HepG2 (cell line): ENCODE results near the gene CTSA. TPM values are rescaled to one million over a fixed set of nuclear protein-coding genes. Genes with fewer than 3 reads are reported as not detected.

Experiments used
- CSRNP2 ChIP-seq: sonication (generic); formaldehyde crosslinking; conservative IDR thresholded peaks from 2 replicates; pipeline ENCODE4 v1.8.0; 2022; ENCODE audit warnings: low read depth, missing genetic modification reagents
- E2F1 ChIP-seq: sonication (generic); formaldehyde crosslinking; IDR thresholded peaks from 2 replicates; pipeline ENCODE4 v1.5.0; 2020; ENCODE audit warnings: missing genetic modification reagents
- HDAC1 ChIP-seq: sonication (generic); formaldehyde crosslinking; IDR thresholded peaks from 2 replicates; pipeline ENCODE4 v1.5.1; 2020; ENCODE audit warnings: mild to moderate bottlenecking, missing genetic modification reagents
- HMG20A ChIP-seq: IDR thresholded peaks from 2 replicates; pipeline ENCODE4 v1.6.1; 2016; ENCODE audit warnings: borderline replicate concordance
- HMGA1 ChIP-seq: sonication (generic); formaldehyde crosslinking; conservative IDR thresholded peaks from 2 replicates; pipeline ENCODE4 v1.4.0; 2020; ENCODE audit warnings: missing genetic modification reagents
- HOXA3 ChIP-seq: sonication (generic); formaldehyde crosslinking; IDR thresholded peaks from 2 replicates; pipeline ENCODE4 v1.5.0; 2020; ENCODE audit warnings: missing genetic modification reagents
- MBNL3 ChIP-seq: fragments of 250-450 bp; sonication (Bioruptor Pico); conservative IDR thresholded peaks from 2 replicates; pipeline ENCODE4 v1.8.0; 2022; ENCODE audit warnings: mild to moderate bottlenecking, inconsistent platforms
- POLR2AphosphoS5 ChIP-seq: IDR thresholded peaks from 2 replicates; pipeline ENCODE4 v1.6.1; 2012; ENCODE audit warnings: low read depth, low read length
- ZBTB40 ChIP-seq, 2 experiments: fragments of 450-650 bp in 1 of 2; sonication (generic) in 1 of 2; formaldehyde crosslinking in 1 of 2; IDR thresholded peaks; 2 replicates each; pipeline versions ENCODE4 v1.6.1 to v1.8.0; 2016 to 2022; ENCODE audit warnings: antibody characterized with exemption in 1 of 2, mild to moderate bottlenecking in 1 of 2, missing genetic modification reagents in 1 of 2
- ZNF574 ChIP-seq: sonication (generic); formaldehyde crosslinking; IDR thresholded peaks from 2 replicates; pipeline ENCODE4 v1.4.0; 2020; ENCODE audit warnings: missing genetic modification reagents
- ZNF878 ChIP-seq: sonication (generic); formaldehyde crosslinking; IDR thresholded peaks from 2 replicates; pipeline ENCODE4 v1.8.1; 2023; ENCODE audit warnings: mild to moderate bottlenecking, missing genetic modification reagents, moderate library complexity
- polyA plus RNA-seq, 8 experiments: library from polyadenylated mRNA; depleted of rRNA in 3 of 8; stranded (reverse) in 7 of 8; unstranded in 1 of 8; fragments of >200 nt; fragmentation: Illumina TruSeq in 4 of 8; extraction: Trizol in 4 of 8; gene quantifications; 2 replicates each; pipeline versions ENCODE4 v1.2.1 to v1.2.3, GENCODE V29; 2011 to 2016; ENCODE audit warnings: low read depth in 4 of 8, missing spikeins in 1 of 8, mixed read lengths in 1 of 8; ENCODE audit not compliant: insufficient read depth in 1 of 8
- total RNA-seq, 5 experiments: library from RNA; depleted of rRNA; stranded (reverse); fragments of >200 nt; fragmentation: Illumina TruSeq; extraction: Trizol; gene quantifications; 2 replicates each; pipeline ENCODE4 v1.2.3, GENCODE V29; 2016; ENCODE audit warnings: low read depth in 1 of 5

CTSA gene
- total and polyA plus RNA-seq, 2 of the 13 experiments (the other 11 are each of a cell fraction or from before 2014, with no cell fraction given), result 202 to 231 TPM

- peak; percentile 35; the same call in 1 of the 2 replicates for TF ChIP-seq ZNF574 (CRISPR knock-in tag)
- TF ChIP-seq HDAC1 (CRISPR knock-in tag), result no peak
- TF ChIP-seq HOXA3 (CRISPR knock-in tag), result peak; percentile 64
- TF ChIP-seq E2F1 (CRISPR knock-in tag), result 0 out of 2 replicates have a peak, but pooled peaks have one; percentile 39
- TF ChIP-seq CSRNP2 (CRISPR knock-in tag), result no peak
- peak; percentile 54; the same call in 1 of the 2 replicates for TF ChIP-seq HMG20A (CRISPR knock-in tag)
- no peak for TF ChIP-seq POLR2AphosphoS5
- no peak for TF ChIP-seq MBNL3 (CRISPR knock-in tag)
- no peak for TF ChIP-seq HMGA1
- no peak for TF ChIP-seq ZNF878 (CRISPR knock-in tag)
- no peak for TF ChIP-seq ZBTB40 (IDR thresholded peaks at IDR 0.05)
- TF ChIP-seq ZBTB40 (CRISPR knock-in tag; IDR thresholded peaks at IDR 0.05), result no peak
Observed at GRCh38 chr20:45921337-45922189, 30.4 kb downstream of the CTSA start (continued).
